GM18907 (cell line): Measurements from ENCODE around the gene TEKT1.
"Not testable (repeated sequence)": the region's sequence is repeated elsewhere in the genome, so short reads cannot be mapped to it uniquely, and the experiment has no call there.

Experiments
- ATAC-seq: cut with Tn5 transposase; IDR thresholded peaks from one replicate; pipeline ENCODE4 v1.9.1; 2021; ENCODE audit warnings: mild to moderate bottlenecking, moderate library complexity; ENCODE audit not compliant: unreplicated experiment

The TEKT1 gene

GRCh38 chr17:6831661-6832263, at the start of gene TEKT1:
TSS of gene TEKT1 (minus strand) at chr17:6831729. CDS start at chr17:6830376, 1,353 bp downstream.
- ATAC-seq: peak; percentile 46

- not testable (repeated sequence) for ATAC-seq
These were observed 47.9 kb upstream of the TEKT1 start for GRCh38 chr17:6879221-6879975.

- ATAC-seq: not testable (repeated sequence)
These were observed 43.7 kb upstream of the TEKT1 start for GRCh38 chr17:6875276-6875675.

DNA sequence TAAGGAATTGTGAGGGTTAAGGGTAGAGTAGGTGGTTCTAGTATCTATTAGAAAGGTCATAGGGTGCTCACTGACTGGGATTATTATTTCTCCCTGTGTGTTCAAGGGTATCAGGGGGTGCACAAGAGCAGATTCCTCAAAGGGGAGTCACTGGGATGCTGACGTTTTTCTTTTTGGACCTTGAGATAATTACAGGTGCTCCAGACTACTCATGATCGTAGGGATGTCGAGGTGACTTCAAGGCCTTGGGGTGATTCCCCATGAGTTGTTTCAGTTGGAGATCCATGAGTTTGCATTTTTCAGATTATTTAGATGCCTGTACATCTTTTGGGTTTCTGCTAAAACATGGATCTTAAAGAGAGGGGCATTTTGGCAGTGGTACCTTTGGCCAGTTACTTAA, 41.4 kb upstream of the TEKT1 start:
- no peak for ATAC-seq

GRCh38 chr17:6870841-6871240, 39.3 kb upstream of the TEKT1 start:
- no peak for ATAC-seq

DNA sequence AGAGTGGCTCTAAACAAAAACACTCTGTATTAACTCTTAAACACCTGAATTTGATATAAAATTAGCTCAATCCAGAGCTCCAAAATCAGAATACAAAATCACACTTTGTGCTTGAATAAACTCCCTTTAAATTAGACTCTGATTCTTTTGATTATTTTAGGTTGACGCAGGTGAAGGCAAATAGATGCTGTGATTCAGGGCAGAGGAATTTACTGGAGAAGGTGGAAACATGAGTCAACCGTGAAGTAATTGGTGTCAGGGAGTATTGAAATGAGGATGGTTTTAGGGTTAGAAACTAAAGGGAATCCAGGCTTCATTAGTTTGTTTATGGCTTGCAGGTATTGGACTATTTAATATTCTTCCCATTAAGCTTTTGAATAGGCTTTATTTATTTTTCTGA, 37.1 kb upstream of the TEKT1 start:
- ATAC-seq: no peak

DNA sequence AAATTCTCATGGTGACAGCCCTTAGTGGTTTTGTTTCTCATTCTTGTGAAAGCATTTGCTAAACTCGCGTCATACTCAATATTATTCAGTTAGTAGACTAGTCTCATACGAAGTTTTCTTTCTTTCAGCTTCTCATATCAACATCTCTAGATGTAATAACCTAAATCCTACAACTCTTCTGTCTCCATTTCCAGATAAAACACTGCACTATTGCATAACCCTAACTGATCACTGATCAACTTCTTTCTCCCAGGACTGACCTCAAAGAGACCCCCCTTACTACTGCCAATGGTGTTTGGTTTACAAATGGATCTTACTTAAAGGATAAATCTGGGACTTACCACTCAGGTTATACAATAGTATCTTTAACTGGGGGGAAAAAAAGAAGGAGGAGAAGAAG, 36.3 kb upstream of the TEKT1 start:
- no peak for ATAC-seq

- no peak for ATAC-seq
These were observed 31.3 kb upstream of the TEKT1 start for GRCh38 chr17:6862825-6863224.

DNA sequence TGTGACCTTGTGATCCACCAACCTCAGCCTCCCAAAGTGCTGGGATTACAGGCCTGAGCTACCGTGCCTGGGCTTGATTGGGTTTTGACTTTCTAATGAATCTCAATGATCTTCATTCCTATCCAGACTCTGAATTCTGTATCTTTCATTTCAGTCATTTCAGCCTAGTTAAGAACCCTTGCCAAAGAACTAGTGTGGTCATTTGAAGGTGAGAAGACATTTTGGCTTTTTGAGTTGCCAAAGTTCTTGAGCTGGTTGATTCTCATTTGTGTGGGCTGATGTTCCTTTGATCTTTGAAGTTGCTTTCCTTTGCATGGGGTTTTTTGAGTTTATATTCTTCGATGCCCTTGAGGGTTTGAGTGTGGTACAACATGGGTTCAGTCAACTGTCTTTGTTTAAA, 30.6 kb upstream of the TEKT1 start:
- no peak for ATAC-seq

DNA sequence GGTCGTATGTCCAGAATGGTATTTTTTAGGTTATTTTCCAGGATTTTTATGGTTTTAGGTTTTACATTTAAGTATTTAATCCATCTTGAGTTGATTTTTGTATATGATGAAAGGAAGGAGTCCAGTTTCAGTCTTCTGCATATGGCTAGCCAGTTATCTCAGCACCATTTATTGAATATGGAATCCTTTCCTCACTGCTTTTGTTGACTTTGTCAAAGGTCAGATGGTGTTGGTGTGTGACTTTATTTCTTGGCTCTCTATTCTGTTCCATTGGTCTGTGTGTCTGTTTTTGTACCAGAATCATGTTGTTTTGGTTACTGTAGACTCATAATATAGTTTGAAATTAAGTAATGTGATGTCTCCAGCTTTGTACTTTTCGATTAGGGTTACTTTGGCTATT, 26.4 kb upstream of the TEKT1 start:
- no peak for ATAC-seq

DNA sequence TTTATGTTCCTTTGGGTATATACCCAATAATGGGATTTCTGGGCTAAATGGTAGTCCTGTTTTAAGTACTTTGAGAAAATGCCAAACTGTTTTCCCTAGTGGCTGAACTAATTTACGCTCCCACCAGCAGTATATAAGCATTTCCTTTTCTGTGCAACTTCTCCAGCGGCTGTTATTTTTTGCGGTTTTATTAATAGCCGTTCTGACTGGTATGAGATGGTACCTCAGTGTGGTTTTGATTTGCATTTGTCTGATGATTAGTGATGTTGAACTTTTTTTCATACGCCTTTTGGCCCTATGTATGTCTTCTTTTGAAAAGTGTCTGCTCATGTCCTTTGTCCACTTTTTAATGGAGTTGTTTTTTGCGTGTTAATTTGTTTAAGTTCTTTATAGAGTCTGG, 25.8 kb upstream of the TEKT1 start:
- no peak for ATAC-seq

GRCh38 chr17:6856051-6856450, 24.5 kb upstream of the TEKT1 start:
- no peak for ATAC-seq

- ATAC-seq: no peak
These were observed 22.4 kb upstream of the TEKT1 start for GRCh38 chr17:6853764-6854442.

DNA sequence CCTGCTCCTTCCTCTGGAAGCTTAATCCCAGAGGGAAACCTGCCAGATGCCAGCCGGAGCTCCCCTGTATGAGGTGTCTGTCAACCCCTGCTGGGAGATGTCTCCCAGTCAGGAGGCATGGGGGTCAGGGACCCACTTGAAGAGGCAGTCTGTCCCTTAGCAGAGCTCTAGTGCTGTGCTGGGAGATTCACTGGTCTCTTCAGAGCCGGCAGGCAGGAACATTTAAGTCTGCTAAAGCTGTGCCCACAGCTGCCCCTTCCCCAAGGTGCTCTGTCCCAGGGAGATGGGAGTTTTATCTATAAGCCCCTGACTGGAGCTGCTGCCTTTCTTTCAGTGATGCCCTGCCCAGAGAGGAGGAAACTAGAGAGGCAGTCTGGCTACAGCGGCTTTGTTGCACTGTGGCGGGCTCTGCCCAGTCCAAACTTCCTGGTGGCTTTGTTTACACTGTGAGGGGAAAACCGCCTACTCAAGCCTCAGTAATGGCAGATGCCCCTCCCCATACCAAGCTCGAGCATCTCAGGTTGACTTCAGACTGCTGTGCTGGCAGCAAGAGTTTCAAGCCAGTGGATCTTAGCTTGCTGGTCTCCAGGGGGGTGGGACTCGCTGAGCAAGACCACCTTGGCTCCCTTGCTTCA, 17.1 kb upstream of the TEKT1 start:
- ATAC-seq: not testable (repeated sequence)

DNA sequence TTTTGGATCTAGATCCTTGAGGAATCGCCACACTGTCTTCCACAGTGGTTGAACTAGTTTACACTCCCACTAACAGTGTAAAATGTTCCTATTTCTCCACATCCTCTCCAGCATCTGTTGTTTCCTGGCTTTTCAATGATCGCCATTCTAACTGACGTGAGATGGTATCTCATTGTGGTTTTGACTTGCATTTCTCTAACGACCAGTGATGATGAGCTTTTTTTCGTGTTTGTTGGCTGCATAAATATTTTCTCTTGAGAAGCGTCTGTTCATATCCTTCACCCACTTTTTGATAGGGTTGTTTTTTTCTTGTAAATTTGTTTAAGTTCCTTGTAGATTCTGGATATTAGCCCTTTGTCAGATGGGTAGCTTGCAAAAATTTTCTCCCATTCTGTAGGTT, 14.6 kb upstream of the TEKT1 start:
- not testable (repeated sequence) for ATAC-seq

- ATAC-seq: not testable (repeated sequence)
These were observed 12.9 kb upstream of the TEKT1 start for GRCh38 chr17:6844406-6844805.

- ATAC-seq: no peak
These were observed 11.8 kb upstream of the TEKT1 start for GRCh38 chr17:6843241-6843880.

GRCh38 chr17:6841769-6842168, 10.2 kb upstream of the TEKT1 start:
- ATAC-seq: not testable (repeated sequence)

- no peak for ATAC-seq
These were observed 1.0 kb downstream of the TEKT1 start for GRCh38 chr17:6830383-6830986.

- ATAC-seq: no peak
These were observed 8.5 kb downstream of the TEKT1 start for GRCh38 chr17:6823011-6823442.

GRCh38 chr17:6818938-6819337, 12.6 kb downstream of the TEKT1 start:
- ATAC-seq: no peak
